Activated CD8-positive, alpha-beta T cell treated with anti-CD3 and anti-CD28 coated beads for 36 hours (primary cell): ENCODE data around the gene LITAF. TPM values are rescaled to one million over a fixed set of nuclear protein-coding genes. Genes with fewer than 3 reads are reported as not detected.

ENCODE experiments used
- ATAC-seq: fragments of 200-7000 bp; cut with Tn5 transposase; one replicate; pipeline ENCODE4 v1.10.0; 2021; ENCODE audit warnings: mild to moderate bottlenecking, moderate library complexity
- CTCF ChIA-PET: fragments of 350-600 bp; sonication (Branson Sonifier 250); formaldehyde crosslinking; loops from one replicate; lab custom pipeline; 2021; ENCODE audit warnings: antibody characterized with exemption; lab: Charles Lee
- POLR2A ChIA-PET: fragments of 350-600 bp; sonication (Branson Sonifier 250); formaldehyde crosslinking; loops from one replicate; lab custom pipeline; 2021; ENCODE audit warnings: antibody characterized with exemption; lab: Charles Lee
- DNase-seq: peaks from one replicate; pipeline ENCODE4 v3.0.0-alpha.2; 2020
- H3K27ac Mint-ChIP-seq: one replicate; pipeline ENCODE4 v1.8.0; 2021; ENCODE audit warnings: mild to moderate bottlenecking, mixed read lengths
- H3K27me3 Mint-ChIP-seq: one replicate; pipeline ENCODE4 v1.8.0; 2021; ENCODE audit warnings: mixed read lengths
- H3K36me3 Mint-ChIP-seq: one replicate; pipeline ENCODE4 v1.8.0; 2021; ENCODE audit warnings: low read depth, mixed read lengths
- H3K4me1 Mint-ChIP-seq: one replicate; pipeline ENCODE4 v1.8.0; 2021; ENCODE audit warnings: low read depth, mixed read lengths
- H3K4me3 Mint-ChIP-seq: one replicate; pipeline ENCODE4 v1.8.0; 2021; ENCODE audit warnings: mild to moderate bottlenecking, moderate library complexity, mixed read lengths
- H3K9me3 Mint-ChIP-seq: one replicate; pipeline ENCODE4 v1.8.0; 2021; ENCODE audit warnings: mixed read lengths
- CTCF ChIP-seq: fragments of 200-600 bp; IDR thresholded peaks from one replicate; pipeline ENCODE4 v1.8.0; 2022; ENCODE audit warnings: antibody characterized with exemption, mild to moderate bottlenecking
- intact Hi-C: fragments of 100-400 bp; cut with micrococcal nuclease; formaldehyde crosslinking; loops from one replicate; pipeline ENCODE4 v1.10.0; 2022
- total RNA-seq, 2 experiments: library from RNA; stranded (reverse); gene quantifications; one replicate each; pipeline ENCODE4 v1.2.3, GENCODE V29; 2021

LITAF gene
- total RNA-seq, 2 experiments from 2014 or later: 108 to 110 TPM

- intact Hi-C loops: no loop called here
- no peak for ATAC-seq
Measured at GRCh38 chr16:11626657-11627291, 40.1 kb upstream of the LITAF start.

GRCh38 chr16:11625769-11626168 is 39.0 kb upstream of the LITAF start:
- no peak overlapping the region for H3K4me3 Mint-ChIP-seq
- no peaks in the 10 kb centered on the region for H3K27me3 Mint-ChIP-seq
- H3K27ac Mint-ChIP-seq: no peak overlapping the region
- CTCF ChIA-PET: interaction anchor here (1.4 to 2.1 kb wide), 2 partner anchors 94 to 230 kb away, joined by 3 to 4 read pairs; no protein-coding TSS in a partner anchor
- TF ChIP-seq CTCF: no peak
- intact Hi-C loops: no loop called here
- DNase-seq (no peak), ATAC-seq (no peak)
- POLR2A ChIA-PET: no interaction called here
- H3K9me3 Mint-ChIP-seq: no peaks in the 10 kb centered on the region
- H3K36me3 Mint-ChIP-seq: no peaks in the 10 kb centered on the region
- peaks cover 55% of the 10 kb centered on the region for H3K4me1 Mint-ChIP-seq

More at GRCh38 chr16:11626657-11627291, 40.1 kb upstream of the LITAF start:
- Mint-ChIP-seq H3K27ac (no peak overlapping the region), H3K36me3 (no peaks in the 10 kb centered on the region), H3K9me3 (no peaks in the 10 kb centered on the region), H3K4me1 (peaks cover 49% of the 10 kb centered on the region), H3K4me3 (no peak overlapping the region), H3K27me3 (no peaks in the 10 kb centered on the region)
- CTCF ChIA-PET: interaction anchor here (1.4 to 2.1 kb wide), 2 partner anchors 95 to 231 kb away, joined by 3 to 4 read pairs; no protein-coding TSS in a partner anchor
- TF ChIP-seq CTCF: no peak
- POLR2A ChIA-PET: interaction anchor here (0.8 to 1.2 kb wide), 4 partner anchors 9 to 167 kb away, joined by 3 read pairs; no protein-coding TSS in a partner anchor
- no peak for DNase-seq

GRCh38 chr16:11624636-11625607 is 38.2 kb upstream of the LITAF start:
- H3K27ac Mint-ChIP-seq: peak overlapping the region; percentile 50
- no peak for TF ChIP-seq CTCF
- no peaks in the 10 kb centered on the region for H3K27me3 Mint-ChIP-seq
- no peak overlapping the region for H3K4me3 Mint-ChIP-seq
- peaks cover 56% of the 10 kb centered on the region for H3K4me1 Mint-ChIP-seq
- CTCF ChIA-PET: interaction anchor here (0.7 to 1.4 kb wide), 3 partner anchors 93 to 228 kb away, joined by 3 to 4 read pairs (median 3); no protein-coding TSS in a partner anchor
- intact Hi-C loops: no loop called here
- peaks cover 4% of the 10 kb centered on the region for H3K9me3 Mint-ChIP-seq
- H3K36me3 Mint-ChIP-seq: peaks cover 4% of the 10 kb centered on the region
- DNase-seq (no peak), ATAC-seq (no peak)
- POLR2A ChIA-PET: interaction anchor here (0.6 kb wide), 1 partner anchor 75 kb away, joined by 3 read pairs; no protein-coding TSS in a partner anchor

- H3K9me3 Mint-ChIP-seq: peaks cover 4% of the 10 kb centered on the region
- H3K4me1 Mint-ChIP-seq: peaks cover 56% of the 10 kb centered on the region
- H3K36me3 Mint-ChIP-seq: peaks cover 4% of the 10 kb centered on the region
- peak overlapping the region; percentile 50 for H3K27ac Mint-ChIP-seq
- no peak overlapping the region for H3K4me3 Mint-ChIP-seq
- ChIA-PET CTCF (interaction anchor here (0.7 to 1.2 kb wide), 2 partner anchors 92 to 227 kb away, joined by 3 to 4 read pairs; no protein-coding TSS in a partner anchor), POLR2A (no interaction called here)
- TF ChIP-seq CTCF: no peak
- intact Hi-C loops: no loop called here
- DNase-seq (no peak), ATAC-seq (no peak)
- H3K27me3 Mint-ChIP-seq: no peaks in the 10 kb centered on the region
Measured at GRCh38 chr16:11624205-11624604, 37.5 kb upstream of the LITAF start.
